Activated naive CD4-positive, alpha-beta T cell treated with Interleukin-2 at 50 U/mL for 16 hours (primary cell): ENCODE measurements around the gene PPP2R2C.

Experiments used
- DNase-seq: peaks from one replicate; pipeline ENCODE4 v3.0.0-alpha.2; 2020

PPP2R2C gene

DNA sequence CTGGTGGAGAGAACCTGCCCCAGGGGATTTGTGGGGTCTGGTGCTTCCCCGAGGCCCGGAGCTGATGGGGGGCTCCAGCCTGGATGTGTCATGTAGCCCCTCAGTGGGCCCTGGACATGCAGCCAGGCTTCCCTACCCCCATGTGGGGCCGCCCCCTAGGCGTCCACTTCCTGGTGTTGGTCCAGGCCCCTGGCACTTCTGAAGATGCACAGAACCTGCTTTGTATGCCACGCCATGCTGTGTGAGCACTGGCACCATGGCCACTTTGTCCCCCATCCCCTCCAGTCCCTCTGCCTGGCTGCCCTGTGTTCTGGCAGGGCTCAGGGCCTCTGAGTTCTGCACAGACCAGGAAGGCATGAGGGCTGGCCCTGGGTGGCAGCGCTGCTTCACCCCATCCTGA, 173.6 kb downstream of the PPP2R2C start:
- no peak for DNase-seq

DNA sequence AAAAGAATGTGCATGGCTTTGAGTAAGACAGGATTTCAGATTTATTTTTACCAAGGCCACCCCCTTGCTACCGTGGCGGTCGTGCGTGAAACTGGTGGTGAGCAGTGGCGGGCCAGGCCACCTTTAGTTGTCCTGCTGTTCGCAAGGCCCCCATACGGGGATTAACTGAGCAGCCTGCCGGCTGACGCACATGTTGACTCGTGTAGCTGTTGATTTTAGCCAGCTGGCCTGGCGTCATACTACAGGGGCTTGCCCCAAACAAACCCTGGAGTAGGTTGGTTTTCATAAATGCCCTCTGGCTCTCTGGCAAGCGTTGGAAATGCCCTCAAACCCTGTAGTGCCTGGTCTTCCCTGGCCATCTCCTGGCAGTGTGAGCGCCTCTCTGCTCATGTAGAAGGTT, 174.4 kb downstream of the PPP2R2C start:
- no peak for DNase-seq

DNA sequence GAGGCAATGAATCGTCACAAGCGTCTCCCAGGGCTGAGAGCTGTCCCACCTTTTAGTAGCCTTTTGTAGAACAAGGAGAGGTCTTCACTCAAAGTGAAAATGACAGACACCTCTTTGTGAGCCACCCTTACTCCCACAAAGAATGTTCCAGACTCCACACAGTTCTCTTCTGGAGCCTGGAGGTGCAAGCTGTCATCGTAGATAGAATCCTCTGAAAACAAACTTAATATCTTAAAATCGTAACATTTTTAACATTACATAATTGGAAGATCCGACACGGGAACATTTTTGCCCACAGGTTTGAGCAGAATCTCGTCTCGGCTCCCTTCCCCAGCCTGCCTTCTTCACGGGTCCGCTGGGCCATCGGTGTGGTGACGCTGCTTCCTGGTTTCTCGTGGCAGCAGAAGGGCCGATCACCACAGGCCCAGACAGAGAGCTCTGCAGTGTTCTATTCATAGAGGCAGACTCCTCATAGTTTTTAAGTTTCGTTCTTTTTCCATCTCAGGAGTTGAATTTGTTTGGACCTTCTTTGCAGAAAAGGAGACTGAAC, 175.1 kb downstream of the PPP2R2C start:
- DNase-seq = no peak

DNA sequence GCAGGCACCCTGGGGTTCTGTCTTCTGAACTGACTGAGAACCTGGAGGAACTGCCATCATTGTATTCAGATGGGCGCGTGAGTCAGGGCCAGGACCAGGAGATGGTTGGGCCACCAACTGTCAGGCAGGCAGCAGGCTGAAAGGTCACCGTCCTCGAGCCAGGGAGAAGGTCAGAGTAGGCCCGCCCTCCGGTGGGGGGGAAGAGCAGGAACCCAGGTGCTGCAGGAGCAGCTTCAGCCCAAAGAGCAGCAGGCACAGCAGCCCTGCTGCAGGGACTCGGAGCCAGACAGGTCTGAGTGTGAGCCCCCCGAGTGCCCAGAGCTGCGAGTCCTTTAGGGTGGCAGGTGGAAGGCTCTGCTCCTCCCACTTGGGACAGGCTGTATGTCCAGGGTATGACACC, 176.4 kb downstream of the PPP2R2C start:
- DNase-seq = no peak

DNA sequence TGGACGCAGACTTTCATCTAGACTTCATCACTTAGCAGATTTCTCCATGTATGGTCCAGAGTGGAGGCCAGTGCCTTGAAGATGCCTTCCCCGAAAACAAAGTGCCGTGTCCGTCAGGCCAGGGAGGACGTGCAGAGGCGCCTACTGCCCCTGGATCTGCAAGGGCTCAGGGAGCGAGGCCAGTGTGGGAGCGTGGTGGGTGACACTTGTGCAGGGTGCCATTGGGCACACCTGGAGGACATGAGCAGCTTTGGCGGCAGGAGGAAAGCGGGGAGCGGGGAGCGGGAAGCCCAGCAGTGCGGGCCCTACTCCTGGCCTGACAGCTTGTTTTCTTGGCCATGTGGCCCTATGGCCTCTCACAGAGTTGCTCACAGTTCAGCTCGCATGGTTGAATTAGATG, 176.9 kb downstream of the PPP2R2C start:
- no peak for DNase-seq

DNA sequence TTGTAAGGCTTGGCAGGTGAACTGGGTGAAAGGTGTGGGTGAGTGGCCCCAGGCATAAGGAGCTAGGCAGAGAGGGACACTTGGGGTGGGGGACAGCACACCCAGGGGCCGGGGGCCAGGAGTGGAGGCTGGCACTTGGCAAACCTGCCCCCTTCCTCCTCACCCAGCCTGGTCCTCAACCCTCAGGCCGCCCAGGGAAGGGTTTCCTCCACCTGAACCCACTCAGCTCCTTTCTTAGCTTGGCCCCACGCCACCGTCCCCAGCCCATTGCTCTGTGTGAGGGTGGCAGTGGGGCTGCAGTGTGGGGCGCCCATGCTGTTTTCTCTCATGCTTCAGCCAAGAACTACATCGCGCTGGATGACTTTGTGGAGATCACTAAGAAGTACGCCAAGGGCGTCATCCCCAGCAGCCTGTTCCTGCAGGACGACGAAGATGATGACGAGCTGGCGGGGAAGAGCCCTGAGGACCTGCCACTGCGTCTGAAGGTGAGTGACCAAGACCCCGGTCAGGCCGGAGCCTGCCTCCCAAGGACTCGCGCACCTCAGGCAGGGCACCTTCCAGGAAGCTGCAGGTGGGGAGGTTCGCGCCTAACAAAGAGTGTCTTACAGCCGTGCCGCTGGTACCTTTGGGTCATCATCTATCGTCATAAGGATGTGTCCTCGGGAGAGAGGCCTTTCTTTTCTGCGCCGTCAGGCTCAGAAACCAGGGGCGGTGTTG, 177.6 kb downstream of the PPP2R2C start:
- no peak for DNase-seq

DNA sequence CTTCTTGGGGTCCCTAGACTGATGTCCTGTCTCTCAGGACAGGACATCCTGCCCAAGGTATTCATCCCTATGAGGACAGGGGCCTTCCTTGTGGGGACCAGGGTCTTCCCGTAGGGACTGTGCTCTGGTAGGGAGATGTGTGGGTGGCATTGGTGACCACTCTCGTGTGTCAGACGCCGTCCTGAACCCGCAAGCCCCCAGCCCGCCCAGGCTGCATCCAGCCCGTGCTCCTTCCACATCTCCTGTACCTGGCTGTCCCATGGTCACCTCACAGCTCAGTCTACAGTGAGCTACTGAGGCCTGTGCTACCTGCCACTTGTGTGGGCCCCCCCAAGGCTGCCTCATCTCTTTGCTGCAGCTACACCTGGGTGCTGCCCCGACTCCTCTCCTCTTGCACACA, 178.8 kb downstream of the PPP2R2C start:
- DNase-seq = no peak

DNA sequence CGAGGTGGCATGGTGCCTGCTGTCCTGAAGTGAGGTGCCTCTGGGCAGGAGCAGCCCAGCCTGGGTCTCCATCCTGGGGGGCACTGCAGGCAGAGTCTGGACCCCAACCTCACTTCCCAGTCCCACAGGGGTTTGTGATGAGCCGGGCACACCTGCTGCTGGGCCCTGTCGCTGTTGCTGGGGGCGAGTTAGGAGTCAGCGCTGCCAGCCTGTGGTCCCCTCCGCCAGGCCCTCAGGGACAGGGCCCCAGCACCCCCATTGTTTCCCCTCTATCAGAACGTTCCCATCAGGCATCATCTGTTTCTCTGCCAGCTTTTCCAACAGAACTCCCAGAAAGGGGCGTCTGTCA, 179.3 kb downstream of the PPP2R2C start:
- DNase-seq = no peak

DNA sequence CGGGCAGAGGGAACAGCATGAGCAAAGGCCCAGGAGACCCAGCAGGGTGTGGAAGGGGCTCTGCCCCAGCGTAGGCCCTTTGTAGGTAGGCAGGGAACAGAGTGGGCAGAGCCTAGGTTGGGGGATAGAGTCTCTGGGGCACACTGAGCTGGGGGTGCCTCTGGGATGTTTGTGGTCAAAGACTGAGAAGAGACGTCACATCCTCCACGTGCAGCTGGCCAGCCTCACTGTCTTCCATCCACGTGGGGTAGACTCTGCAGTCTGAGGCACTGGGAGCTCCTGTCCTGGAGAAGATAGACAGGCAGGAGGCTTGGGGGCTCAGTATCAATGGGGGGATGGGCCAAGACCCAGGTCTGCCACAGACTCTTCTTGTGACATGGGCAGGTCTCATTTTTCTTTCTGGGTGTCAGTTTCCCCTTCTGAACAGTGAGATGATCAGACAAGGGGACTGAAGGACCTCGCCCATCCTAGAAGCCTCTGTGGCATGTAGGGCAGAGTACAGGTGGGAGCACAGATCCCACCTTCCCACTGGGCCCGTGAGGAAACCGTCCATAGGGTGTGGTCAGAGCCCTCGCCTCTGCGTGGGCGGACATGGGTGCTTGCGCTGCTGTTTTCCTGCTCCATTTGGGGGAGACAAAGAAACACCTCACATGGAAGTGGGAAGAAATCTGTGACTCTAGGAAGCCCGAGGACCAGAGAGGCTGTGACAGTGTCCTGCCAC, 179.9 kb downstream of the PPP2R2C start:
- DNase-seq = no peak

DNA sequence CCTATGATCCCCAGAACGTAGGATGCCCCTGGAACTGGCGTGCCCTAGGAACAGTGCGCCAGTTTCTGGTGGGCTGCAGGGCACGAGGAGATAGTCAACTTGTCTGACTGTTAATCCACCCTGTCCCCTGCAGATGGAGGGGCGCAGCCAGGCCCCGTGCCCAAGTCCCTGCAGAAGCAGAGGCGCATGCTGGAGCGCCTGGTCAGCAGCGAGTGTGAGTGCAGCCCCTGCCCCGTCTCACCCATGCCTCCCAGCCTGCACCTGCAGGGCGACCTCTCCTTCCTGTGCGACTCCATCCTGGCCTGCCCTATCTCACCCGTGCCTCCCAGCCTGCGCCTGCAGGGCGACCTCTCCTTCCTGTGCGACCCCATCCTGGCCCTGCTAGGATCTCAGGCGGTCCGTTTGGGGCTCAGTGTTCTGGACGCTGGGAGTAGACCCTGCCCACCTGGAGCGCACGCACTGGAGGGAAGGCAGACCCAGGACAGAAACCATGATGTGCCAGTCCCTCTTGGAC, 180.6 kb downstream of the PPP2R2C start:
- DNase-seq = no peak

DNA sequence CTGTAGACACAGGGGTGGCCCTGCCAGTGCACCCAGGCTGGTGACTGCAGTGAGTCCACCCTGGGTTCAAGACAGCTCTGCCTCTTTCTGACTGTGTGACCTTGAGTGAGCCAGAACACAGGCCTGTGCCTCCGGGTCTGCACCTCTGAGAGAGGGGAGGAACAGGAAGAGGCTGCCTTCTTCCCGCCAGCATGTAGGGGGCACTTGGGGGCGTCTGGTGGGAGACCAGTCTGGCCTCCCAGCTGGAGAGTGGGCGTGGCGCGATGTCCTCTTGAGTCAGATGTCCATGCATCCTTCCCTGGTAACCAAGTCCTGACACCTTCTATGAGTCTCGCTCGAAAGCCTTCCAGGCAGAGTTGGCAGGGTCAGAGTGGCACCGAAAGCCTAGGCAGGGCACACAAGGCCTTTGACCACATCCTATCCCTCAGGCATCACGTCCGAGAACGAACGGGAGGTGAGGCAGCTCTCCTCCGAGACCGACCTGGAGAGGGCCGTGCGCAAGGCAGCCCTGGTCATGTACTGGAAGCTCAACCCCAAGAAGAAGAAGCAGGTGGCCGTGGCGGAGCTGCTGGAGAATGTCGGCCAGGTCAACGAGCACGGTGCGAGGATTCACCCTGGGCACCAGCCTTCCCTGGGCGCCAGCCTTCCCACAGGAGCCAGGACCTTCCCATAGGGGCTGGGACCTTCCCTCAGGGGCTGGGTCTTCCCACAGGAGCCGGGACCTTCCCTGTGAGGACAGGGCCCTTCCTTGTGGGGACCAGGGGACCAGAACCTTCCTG, 181.5 kb downstream of the PPP2R2C start:
- no peak for DNase-seq

DNA sequence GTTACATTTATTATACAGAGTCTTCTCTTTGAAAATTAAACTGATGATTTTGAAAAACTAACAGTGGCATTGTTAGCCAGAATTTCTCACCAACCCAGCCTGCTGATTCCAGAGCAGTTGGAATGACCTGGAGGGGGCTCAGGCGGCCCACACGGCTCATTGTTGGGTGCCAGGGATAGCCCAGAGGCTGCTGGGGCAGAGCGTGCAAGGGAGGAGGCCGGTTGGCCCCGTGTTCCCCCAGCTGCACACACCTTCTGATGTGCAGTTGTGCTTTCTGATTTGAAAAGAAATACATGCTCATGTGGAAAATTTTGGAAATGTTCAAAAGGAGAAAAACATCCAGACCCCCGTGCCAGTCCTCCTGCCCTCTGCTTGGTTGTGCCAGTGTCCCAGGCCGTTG, 182.2 kb downstream of the PPP2R2C start:
- no peak for DNase-seq

DNA sequence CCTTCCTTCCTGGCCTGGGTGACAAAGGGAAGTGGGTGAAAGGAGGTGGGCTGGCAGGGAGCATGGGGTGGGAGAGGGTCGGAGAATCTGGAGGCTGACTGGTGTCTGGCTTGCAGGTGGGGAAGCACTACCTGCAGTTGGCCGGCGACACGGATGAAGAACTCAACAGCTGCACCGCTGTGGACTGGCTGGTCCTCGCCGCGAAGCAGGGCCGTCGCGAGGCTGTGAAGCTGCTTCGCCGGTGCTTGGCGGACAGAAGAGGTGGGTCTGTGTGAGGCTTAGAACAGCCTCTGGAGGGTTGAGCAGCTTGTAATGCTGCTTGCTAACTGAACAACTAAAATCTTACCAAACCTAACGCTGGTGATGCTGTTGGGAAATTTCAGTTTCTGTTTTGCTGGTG, 183.5 kb downstream of the PPP2R2C start:
- no peak for DNase-seq

DNA sequence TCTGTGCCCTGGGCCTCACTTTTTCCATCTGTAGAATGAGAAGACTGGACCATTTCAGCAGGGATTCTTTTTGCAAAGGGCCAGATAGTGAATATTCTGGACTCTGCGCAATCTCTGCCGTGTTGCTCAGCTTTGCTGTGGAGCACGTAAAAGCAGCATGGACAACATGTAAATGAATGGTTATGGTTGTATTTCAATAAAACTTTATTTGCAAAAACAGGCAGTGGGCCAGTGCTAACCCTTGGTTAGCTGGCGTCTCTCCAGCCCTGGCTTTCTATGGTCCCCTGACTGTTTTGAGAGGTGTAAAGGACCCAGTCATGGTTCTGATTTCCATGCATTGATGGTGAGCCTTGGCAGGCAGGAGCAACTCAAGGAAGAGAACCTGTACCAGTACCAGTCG, 184.1 kb downstream of the PPP2R2C start:
- DNase-seq = no peak

DNA sequence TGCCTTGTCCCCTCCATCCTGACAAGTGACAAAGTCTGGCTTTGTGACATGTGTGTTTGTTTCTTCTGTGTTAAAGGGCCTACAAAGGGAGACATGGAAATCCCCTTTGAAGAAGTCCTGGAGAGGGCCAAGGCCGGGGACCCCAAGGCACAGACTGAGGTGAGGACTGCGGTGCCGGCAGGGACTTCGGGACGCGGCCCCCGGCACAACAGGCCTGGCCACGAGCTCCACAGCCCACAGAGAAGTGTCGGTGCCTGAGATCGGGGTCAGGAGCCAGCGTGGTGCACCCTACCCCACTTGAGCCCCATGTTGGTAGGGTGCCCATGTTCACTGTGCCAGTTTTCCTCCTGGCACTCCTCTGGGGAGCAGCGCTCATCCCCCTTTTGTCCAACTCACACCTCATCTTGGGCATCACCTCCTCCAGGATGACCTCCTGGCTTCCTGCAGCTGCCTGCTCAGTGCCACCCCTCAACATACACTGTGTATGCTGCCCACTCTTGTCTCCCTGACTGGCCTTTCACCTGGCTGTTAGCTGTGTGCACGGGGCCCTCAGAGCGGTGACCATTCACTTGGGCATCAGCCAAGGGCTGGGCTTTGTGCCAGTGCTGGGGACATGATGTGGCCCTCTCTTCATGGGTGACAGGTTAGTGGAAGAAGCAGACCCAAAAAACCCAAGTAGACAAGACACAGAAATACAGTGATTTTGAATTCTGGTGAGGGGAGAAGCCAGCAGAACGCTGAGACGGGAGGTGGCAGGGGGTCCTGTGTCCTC, 185.2 kb downstream of the PPP2R2C start:
- no peak for DNase-seq

DNA sequence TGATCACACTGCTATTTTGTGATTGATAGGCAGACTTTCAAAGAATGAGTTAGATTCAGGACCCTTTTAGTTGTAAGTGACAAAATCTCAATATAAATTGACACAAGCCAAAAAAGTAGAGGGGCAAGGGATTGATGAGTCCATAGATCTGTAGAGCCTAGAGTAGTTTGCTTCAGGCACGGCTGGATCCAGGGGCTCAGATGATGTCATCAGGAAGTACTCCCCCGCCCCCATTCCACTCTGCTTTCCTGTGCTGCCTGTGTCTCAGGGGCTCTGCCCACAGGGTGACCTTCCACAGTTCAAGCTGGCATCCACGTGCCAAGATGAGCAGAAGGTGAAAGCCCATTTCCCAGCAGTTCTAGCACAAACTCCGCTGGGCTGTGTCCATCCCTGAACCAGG, 189.1 kb downstream of the PPP2R2C start:
- no peak for DNase-seq

DNA sequence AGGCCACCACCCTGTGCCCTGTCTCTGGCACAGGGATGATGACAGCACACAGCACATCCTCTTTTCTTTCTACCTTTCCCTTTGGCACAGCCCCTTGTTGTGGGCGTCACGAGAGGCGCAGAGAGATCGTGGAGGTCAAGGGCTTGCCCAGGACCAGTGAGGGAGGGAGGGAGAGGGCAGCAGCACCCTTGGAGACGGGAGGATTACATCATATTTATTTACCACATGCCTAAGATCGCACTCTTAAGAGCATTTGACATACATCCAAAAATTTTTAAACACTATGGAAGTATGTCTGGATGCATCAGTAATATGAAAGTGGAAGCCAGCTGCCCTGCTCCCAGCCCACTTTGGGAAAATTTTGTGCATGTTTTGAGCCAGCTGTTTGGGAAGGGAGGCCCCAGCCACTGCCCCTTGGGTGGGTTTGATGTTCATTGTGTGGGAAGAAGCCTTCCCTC, 190.1 kb downstream of the PPP2R2C start:
- DNase-seq = no peak

DNA sequence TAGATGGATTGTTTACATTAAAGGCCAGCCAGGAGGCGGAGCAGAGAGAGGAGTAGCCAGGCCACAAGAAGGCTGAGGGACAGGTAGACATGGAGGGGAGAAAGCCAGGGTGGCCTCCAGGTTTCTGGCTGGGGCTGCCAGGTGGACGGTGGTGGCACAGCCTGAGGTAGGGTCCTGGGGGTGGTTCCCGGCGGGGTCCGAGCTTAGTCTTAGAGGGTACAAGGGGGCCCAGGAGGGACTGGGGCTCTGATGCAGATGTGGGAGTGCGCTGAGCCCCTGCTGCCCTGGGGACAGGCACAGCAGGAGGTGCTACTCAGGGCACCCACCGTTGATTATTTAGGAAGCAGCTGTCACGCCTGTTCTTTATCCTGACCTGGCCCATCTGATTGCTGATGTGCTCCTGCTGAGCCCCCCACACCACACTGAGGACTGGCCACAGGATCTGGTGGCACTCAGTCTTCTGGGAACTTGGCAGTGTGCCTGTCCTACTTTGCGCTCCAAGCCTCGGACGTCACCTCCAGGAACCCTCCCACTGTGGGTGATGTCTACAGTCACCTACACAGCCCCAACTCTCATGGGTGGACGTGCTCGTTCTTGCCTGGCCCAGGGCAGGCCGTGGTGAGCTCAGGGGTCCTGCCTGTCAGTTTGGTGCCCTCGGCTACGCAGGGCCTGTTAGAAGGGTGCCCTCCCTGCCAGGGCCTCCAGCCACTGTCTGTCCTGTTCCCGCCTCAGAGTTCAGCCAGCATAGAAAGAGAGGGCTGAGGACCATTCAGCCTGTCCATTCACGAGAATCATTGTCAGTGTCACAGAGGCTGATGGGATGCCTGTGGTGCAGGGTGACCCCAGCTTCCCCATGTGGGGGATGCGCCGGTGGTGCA, 190.7 kb downstream of the PPP2R2C start:
- DNase-seq = no peak

DNA sequence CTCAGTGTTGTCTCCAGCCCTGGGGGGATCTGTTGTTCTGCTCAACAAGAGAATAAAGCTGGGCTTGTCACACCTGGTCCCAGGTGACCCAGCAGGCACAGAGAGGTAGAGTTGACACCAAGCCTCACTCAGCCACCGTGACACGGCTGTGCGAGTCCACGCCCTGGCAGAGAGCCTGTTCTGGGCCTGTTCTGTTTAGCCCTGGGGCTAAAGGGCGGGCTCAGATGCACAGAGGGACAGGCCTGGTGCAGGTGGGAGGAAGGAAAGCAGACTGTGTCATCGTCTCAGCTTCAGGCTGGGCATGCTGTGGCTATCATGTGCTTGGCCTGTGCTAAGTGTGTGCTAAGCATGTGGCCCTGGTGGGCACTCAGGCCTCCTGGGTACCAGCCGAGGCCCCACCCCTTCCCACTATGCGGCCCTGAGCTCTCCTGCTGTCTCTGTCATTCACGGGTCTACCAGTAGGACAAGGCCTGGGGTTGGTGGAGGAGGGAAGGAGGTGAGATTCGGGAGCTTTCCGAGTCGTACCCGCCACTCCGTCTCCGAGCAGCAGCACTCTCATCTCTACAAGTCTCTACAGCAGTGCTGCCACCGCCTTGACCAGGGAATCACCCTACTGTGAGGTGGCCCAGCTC, 191.9 kb downstream of the PPP2R2C start:
- DNase-seq = no peak

DNA sequence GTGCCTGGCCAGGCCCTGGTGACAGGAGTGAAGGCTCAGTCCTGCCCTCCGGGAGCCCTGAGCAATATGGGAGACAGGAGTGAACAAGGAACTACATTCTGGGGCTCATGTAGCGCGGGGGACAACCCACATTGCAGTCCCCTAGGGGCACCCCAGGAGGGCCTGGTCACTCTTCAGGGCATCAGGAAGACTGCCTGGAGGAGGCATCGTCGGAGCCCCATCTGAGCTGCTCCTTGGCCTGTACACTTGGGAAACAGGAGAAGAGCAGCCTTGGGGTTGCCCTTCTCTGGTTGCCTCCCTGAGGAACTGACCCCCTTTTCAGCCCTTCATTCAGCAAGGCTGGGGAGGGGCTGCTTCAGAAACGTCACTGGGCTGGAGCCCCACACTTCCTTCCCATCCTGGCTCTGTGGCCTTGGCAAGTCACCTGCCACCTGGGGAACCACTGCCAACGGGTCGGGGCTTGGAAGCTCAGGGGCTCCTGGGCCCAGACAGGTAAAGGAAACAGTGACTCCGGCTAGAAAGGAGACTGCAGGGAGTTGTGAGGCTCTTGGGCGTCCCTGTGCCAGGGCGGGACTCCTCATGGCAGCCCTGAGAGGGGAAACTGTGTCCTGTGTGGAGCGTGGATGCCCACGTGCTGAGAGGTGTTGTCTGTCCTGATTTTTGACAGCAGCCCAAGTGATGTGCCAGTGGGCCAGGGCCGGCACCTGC, 192.7 kb downstream of the PPP2R2C start:
- no peak for DNase-seq
